Activated CD8-positive, alpha-beta memory T cell treated with anti-CD3 and anti-CD28 coated beads for 1 hour (primary cell): ENCODE measurements around the gene CARMIL1.
"Not testable (repeated sequence)": the region's sequence is repeated elsewhere in the genome, so short reads cannot be mapped to it uniquely, and the experiment has no call there.

Experiments
- DNase-seq, 2 donors: peaks; one replicate each; pipeline ENCODE4 v3.0.0-alpha.2; 2020; ENCODE audit warnings: low read depth in 1 of 2; ENCODE audit errors: extremely low read depth in 1 of 2

Gene CARMIL1

DNA sequence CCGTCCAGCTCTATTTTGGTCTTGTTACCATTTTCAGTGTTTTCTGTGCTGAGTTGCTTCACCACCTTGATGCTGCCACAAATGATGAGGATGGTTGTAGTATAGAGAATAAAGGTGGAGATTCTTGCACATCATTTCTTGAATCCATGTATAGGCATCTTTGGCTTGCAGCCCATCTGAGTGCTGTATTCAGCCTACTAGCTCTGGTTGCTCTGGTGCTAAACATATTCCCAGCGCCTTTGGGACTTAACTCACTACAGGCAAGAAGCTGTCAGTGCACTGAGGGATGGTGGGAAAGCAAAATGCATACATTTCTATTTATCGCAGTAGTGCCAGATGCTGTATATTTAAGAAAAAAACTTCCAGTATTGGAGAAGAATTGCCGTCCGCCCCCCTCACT, 86.0 kb downstream of the CARMIL1 start:
- no peak for DNase-seq

DNA sequence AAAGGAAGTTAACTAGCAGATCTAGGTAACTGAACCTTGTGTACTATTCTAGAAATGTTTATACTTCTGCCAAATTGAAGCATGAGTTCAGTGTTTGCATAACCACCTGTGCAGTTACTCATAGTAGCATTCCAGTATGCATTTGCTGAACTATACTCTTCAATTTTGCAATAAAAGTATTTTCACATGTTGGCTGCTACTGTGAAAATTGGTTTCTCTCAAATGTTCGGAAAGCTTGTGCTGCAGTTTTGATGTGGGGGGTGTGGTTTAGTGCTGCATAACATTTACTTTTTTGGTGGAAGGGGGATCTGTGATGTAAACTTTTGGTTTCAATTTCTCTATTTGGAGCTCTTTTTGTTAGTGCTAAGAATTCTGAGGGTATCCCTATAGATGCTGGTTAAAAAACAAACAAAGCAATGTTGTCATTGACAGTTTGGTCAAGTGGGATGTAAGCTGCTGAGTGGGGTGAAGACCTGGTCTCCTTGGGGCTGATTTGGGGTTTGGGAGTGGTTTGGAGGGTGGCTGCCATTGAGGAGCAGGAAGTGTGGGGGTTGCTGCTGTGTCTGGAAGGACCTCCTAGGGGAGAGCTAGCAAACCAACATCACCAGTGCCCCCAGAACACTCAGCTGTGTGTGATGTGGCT, 87.8 kb downstream of the CARMIL1 start:
- DNase-seq = peak in 1 of 2 donors; percentile 3

DNA sequence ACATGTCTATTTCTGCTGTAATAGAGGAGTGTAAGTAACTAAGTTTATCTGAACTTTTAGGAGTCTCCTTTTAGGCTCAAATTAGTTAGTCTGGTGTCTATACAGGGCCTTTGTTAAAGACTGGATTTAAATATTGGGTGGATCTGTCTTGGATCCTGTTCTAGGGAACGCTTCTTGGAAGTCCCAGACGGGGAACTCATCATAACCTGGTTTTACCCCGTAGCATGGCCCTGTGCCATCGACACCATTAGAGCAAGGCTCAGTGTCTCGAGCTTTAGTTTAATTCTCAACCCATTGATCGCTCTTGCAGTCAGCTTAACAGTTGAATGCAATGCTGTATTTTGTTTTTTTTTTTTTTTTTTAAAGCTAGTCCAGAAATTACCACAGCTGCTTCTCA, 89.9 kb downstream of the CARMIL1 start:
- no peak for DNase-seq

DNA sequence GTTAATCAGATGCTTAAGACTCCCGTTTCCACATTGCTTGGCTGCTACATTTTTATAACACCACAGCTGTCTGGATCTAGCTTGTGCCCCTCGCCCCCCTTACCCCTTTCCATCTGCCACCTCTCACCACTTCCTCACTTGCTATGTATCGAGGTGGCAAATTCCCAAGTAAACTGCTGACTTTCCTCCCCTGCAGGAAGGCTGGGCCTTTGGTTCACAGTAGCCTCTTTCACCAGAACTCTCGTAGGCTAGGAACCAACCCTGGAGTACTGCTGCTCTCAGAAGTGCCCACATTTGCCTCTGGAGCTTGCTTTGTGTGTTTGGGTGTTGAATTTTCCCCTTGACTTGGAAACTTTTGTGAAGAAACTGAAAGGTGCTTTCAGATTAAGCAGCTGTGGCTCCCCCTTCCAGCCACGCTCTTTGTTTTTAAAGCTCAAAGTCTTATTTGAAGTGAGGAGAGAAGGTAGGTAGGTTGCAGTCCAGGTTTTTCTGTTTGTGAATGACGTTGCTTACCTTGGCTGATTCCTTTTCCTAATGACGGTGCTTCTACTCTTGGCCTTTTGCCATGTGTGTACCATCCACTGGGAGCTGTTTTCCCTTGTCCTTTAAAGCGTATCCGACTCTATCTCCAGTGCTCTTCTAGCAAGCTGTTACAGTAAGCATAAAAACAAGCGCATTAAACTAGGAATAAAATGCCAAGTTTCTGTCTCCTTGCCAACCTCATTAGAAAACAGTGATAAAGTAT, 90.4 kb downstream of the CARMIL1 start:
- DNase-seq = no peak

DNA sequence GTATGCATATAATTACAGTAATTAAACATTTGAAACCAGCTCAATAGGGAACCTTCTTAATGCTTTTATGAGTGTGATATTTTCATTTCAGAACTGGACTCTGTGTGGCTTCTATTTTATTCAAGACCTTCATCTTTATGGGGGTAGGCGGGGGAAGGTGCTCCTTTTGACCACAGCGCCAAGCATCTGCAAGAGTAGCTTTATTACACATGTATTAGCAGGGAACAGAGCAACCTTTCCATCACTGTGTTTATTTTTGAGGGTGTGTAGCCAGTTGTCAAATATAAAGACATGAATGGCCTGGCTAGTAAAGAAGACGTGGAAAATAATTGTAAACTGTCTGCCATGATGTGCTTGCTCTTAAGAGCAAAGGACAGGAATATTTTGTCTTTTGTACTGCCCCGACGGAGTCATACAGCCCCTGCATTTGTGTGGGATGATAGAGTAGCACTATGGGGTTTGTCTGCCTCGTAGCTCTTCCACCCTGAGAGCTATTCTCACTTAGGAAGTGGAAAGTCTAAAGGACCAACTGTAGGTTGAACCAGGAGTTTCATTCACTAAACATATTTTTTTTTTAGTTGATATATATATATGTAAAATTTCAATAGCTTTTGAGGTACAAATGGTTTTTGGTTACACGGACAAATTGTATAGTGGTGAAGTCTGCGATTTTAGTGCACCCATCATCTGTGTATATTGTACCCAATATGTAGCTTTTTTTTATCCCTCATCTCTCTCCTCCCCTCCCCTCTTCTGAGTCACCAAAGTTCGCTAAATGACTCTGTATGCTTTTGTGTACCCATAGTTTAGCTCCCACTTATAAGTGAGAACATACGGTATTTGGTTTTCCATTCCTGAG, 91.2 kb downstream of the CARMIL1 start:
- no peak for DNase-seq

DNA sequence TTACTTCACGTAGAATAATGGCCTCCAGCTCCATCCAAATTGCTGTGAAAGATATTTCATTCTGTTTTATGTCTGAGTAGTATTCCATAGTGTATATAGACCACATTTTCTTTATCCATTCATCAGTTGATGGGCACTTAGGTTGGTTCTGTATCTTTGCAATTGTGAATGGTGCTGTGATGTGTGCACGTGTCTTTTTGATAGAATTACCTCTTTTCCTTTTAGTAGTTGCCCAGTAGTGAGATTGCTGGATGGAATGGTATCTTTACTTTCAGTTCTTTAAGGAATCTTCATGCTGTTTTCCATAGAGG, 91.8 kb downstream of the CARMIL1 start:
- no peak for DNase-seq

DNA sequence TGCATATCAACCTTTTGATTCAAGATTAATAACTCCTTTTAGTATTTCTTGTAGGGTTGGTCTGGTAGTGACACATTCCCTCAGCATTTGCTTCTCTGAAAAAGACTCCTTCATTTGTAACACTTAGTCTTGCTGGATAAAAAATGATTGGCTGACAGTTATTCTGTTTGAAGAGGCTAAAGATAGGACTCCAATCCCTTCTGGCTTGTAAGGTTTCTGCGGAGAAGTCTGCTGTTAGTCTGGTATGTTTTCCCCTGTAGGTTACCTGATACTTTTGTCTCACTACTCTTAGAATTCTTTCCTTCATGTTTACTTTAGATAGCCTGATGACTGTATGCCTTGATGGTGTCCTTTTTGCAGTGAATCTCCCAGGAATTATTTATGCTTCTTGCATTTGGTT, 96.0 kb downstream of the CARMIL1 start:
- no peak for DNase-seq

DNA sequence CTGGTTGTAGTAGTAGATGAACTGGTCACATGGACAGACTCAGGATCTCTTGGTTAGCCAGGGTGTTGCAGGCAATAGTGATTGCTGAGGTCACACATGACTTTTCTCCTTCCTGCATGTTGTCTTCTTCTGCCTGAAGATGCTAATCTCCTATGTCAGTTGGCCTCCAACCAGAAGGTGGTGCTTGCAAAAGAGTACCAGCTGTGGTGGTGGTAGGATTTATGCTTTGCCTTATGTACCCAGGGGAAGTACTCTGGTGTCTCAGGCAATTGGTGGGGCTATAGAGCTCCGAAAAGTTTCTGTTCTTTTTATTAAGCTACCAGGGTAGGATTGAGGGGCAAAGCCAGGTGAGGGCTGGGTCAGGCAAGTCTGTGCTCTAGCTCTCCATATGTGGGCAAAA, 98.5 kb downstream of the CARMIL1 start:
- no peak for DNase-seq

DNA sequence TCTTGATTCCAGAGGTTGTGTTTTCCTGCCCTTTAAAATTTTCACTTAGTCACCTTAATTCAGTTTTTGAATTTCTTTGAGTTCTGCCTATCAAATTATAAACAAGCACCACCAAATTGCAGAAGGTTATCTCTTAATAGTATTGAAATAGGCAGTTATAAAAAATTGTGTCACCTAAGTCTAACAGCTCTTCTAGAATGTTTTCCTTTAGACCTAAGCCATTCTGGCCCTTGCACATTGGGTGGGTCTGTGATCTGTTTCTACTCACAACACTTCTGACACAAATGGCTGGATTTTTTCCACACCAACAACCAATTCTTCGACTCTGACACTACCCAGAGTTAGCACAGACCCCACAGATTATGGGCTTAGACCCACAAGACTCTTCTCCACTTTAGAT, 101.9 kb downstream of the CARMIL1 start:
- DNase-seq = no peak

DNA sequence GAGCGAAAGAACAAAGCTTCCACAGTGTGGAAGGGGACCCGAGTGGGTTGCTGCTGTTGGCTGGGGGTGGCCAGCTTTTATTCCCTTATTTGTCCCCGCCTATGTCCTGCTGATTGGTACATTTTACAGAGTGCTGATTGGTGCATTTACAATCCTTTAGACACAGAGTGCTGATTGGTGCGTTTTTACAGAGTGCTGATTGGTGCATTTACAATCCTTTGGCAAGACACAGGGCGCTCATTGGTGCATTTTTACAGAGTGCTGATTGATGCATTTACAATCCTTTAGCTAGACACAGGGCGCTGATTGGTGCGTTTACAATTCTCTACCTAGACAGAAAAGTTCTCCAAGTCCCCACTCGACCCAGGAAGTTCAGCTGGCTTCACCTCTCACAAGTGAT, 103.3 kb downstream of the CARMIL1 start:
- DNase-seq = not testable (repeated sequence)

DNA sequence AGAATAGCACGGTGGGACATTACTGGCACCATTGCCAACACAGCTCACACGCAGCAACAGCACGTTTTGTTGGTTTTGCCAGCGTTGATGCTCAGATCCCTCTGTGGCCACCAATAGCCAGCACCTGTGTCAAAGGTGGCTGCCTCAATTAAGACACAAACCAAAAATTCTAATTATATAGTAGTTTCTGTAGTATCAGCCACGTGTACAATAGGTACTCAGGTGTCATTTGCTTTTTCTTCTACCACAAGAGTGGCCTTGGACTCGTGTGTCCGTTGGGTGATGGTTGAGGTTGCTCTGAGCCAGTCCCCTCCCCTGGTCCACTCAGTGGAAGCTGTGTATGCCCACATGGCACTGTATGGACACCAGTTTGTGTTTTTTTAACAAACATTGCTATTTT, 105.1 kb downstream of the CARMIL1 start:
- DNase-seq = no peak

DNA sequence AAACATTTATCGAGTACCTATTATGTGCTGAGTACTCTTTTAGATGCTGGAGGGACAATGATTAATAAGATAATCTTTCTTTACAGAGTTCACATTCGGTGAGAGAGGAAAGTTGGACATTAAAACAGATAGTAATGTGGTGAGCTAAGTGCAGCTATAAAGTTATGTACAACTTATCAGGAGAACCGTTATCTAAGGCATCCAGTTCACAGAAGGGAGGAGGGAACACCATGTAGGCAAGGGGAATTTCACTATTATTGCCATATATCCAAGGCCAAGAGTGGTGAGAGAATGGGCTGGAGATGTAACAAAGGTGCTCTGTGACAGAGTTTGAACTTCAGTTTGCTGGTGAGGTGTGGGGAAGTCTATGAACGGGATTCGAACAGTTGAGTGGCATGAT, 105.8 kb downstream of the CARMIL1 start:
- DNase-seq = no peak

DNA sequence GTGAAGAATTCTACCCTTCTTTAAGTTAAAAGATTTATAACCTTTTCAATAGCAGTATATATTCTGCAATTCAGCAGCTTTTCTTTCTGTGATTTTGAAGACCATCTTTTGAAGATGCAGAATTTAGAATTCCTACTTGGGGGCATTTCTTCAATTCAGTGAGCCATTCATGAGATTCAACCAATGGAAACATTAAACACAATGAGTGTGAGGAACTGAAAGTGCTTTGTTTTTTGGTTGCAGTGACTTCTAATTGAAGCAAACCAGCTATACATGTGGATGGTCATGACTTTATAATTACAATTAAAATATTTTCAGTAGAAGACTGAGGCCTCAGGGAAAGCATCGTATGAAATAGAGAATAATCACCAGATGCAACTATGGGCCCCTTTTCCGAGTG, 108.3 kb downstream of the CARMIL1 start:
- DNase-seq = no peak

DNA sequence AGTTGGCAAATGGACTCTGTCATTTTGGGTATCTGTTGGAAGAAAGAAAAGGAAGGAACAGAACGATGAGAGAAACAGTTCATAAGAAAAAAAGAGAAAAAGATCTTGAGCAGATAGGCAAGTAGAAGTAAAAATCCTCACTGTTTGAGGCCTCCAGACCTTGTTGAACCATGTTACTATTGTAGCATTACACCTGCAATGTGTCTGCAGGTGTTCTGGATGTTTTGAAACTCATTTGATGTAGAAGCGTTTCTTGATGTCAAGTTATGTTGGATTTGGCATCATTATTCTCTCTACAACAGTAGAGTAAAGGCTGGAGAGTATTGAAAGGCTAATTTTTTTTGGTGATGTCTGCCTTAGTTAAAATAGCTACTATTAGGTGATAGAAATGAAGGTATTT, 108.7 kb downstream of the CARMIL1 start:
- DNase-seq = no peak

DNA sequence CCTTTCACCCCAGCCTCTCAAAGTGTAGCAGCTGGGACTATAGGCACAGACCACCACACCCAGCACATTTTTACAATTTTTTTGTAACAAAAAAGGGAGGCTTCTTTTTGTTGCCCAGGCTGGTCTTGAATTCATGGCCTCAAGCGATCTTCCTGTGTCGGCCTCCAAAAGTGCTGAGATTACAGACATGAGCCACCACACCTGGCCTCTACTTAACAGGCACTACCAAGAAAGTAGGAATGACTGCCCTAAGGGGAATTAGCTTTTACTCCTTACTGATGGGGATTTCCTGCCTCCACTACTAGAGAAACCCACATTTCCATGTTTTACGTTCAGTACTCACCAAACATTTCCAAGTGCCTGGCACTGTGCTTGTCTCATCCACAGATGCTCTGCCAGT, 109.6 kb downstream of the CARMIL1 start:
- no peak for DNase-seq

DNA sequence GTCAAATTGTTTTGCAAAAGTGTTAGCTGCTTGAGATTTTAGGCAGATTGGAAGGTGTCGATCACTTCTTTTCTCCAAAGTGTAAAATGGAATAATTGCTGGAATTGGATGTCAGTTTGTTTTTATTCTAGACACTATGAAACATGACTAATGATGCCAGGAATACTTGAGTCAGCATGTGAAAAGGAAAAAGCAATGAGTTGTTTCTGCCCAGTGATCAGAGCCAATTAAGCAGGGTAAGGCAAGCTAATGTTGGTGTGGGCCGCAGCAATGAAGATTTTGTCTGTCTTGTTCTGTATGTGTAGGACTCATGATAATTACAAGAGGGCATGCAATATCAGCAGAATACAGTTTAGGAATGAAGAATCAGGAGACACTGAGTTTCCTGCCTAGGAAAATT, 110.3 kb downstream of the CARMIL1 start:
- no peak for DNase-seq

DNA sequence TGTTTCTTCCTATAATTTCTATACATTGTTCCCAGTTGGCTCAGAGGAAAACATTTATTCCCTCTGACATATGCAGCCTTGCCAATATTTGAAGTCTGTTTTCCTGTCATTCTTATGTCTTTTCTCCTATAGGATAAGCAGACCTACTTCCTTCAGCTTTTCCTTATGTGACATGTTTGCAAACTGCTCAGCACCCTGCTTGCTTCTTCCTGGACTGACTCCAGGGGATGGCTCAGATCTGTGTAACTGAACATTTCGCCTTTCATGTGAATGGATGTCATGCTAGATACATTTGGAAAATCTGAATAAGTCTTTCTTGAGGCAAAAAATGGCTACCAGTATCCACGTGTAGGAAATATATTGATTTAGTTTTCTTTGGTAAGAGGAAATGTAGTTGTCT, 113.2 kb downstream of the CARMIL1 start:
- no peak for DNase-seq

DNA sequence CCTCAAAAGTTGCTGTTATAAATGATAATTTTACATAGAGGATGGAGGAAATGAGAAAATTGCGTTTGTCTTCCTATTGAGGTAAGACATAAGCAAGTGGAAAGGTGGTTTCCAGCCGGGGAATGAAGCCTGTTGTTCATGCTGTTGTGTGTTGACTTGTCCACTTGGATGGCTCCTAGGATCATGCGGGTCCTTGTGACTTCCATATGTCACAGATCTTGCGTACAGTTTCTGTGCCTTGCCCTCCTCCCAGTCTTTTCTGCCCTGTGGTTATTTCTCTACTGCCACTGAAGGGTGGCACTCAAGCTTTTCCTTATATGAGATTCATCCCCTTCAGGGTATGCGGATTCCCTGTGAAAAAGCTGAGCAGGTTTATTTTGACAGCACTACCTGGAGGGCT, 116.6 kb downstream of the CARMIL1 start:
- DNase-seq = no peak

DNA sequence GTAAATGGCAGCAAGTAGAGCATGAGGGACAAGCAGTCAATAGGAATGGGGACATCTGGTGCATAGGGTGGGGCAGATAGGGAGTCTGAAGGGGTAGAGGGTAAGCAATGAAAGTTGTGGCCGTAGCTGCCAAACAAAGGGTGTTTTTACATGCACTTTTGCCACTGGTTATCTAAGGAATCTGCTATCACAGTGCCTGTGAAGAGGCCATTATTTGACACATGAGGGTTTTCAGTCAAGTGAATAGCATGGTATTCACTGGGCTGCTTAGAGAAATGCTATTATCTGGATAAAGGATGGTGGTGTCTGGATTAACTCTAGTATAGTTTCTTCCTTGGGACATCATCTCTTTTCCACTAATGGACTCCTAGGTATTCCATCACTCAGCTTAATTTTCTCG, 118.2 kb downstream of the CARMIL1 start:
- no peak for DNase-seq

DNA sequence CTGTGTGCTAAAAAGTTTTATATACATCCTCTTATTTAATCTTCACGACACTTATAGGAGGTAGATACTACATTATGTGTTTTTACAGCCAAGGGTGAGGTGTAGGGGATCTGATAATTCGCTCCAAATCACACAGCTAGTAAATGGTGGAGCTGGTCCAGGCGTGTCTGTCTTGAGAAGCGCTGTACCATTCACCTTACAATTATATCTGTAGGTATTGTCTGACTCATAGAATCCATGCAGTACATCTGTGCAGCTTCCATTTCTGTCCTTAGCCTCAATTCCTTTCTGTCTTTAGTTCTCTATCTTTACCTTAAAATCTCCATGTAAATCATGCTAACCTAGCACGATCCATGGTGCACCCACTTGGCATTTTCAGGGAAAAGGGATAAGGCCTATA, 120.7 kb downstream of the CARMIL1 start:
- no peak for DNase-seq

DNA sequence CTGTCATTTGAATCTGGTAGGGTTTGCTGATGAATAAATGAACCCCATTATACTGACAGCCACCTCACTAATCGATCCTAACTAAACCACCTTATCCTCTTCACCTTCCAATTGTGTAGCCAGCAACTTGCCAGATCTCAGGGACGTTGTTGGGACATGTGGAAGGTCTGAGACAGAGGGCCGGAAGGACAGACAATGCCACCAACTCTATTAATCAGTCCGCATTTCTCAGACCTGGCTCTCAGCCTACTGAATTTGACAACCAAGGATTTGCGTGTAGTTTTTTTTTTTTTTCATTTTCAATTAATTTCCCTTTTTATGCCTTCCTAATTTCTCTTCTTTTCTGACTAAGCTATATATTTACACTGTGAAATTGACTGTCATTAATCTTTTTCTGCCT, 122.5 kb downstream of the CARMIL1 start:
- no peak for DNase-seq

DNA sequence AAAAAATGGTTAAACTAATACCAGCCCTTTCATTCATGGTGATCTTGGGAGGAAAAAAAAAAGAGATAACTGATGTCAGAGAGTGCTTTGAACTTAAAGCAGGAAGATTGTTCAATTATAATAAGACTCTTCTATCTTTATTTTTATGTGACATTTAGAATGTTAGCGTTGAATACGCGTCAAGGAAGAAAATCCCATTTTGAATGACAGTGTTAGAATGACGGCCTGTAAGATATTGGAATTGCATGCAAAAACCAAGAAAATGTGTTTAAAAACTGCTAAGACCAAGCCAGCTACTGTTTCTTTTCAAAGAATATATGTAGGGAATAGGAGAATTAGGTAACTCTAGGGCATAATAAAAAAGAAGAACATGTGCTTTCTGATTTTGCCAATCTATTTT, 123.0 kb downstream of the CARMIL1 start:
- no peak for DNase-seq
